GM19395 (cell line): ENCODE results near the gene MPO.

Source experiments
- ATAC-seq: cut with Tn5 transposase; IDR thresholded peaks from one replicate; pipeline ENCODE4 v1.9.1; 2021; ENCODE audit warnings: mild to moderate bottlenecking, moderate library complexity; ENCODE audit not compliant: unreplicated experiment

Gene MPO

DNA sequence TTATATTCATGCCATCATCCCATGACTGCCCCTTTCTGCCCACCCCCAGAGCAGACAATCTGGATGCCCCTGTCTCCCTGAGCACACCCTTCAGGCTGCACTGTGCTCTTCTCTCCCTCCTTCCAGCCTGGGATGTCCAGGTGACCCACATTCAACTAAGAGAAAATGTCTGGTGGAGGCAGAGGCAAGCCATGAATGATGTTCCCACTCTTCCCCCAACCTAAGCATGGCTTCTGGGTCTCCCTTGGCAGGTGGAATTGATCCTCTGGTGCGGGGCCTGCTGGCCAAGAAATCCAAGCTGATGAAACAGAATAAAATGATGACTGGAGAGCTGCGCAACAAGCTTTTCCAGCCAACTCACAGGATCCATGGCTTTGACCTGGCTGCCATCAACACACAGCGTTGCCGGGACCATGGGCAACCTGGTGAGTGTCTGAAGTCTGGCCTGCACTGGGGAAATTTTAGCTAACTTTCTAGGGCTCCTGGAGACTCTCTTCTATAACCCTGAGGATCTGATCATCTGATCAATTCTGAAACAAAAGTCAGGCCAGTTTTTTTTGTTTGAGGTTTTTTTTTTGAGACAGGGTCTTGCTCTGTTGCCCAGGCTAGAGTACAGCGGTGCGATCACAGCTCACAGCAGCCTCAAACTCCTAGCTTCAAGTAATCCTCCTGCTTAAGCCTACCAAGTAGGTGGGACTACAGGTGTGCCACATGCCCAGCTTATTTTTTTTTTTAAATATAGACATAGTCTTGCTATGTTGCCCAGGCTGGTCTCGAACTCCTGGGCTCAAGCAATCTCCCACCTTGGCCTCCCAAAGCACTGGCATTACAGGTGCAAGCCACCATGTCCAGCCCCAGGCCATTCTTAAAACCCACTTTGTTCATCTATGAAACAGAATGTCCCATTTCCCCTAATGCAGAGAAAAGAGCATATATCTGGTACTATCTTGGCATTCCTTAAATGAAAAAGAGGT, 14.5 kb downstream of the MPO start:
- no peak for ATAC-seq

GRCh38 chr17:58265271-58265670, 15.5 kb downstream of the MPO start:
- no peak for ATAC-seq

DNA sequence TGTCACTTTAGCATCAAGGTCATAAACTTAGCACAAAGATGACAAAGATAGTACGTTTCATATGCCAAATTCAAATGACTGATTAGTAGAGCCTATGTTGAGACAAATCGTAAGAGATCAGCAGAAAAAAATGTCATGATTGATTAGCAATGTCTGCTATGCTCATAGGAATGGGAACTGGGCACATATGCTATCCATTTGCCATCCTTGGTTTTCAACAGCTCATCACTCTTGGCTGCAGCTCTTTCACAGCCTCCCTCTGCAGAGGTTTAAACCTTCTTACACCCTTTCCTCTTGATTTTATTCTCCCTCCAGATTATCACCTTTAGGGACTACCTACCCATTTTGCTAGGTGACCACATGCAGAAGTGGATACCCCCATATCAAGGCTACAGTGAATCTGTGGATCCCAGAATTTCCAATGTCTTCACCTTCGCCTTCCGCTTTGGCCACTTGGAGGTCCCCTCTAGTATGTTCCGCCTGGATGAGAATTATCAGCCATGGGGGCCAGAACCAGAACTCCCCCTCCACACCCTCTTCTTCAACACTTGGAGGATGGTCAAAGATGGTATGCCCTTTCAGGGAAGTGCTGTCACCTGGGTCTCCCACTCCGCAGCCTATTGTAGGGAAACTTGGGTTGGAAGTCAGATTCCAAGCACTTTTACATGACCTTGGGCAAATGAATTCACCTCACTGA, 16.2 kb downstream of the MPO start:
- no peak for ATAC-seq

- ATAC-seq: no peak
These were observed 17.0 kb downstream of the MPO start for GRCh38 chr17:58263773-58264172.

- no peak for ATAC-seq
These were observed 18.6 kb downstream of the MPO start for GRCh38 chr17:58262149-58262548.

- no peak for ATAC-seq
These were observed 25.9 kb downstream of the MPO start for GRCh38 chr17:58254803-58255202.

GRCh38 chr17:58253082-58253481, 27.7 kb downstream of the MPO start:
- ATAC-seq: no peak

DNA sequence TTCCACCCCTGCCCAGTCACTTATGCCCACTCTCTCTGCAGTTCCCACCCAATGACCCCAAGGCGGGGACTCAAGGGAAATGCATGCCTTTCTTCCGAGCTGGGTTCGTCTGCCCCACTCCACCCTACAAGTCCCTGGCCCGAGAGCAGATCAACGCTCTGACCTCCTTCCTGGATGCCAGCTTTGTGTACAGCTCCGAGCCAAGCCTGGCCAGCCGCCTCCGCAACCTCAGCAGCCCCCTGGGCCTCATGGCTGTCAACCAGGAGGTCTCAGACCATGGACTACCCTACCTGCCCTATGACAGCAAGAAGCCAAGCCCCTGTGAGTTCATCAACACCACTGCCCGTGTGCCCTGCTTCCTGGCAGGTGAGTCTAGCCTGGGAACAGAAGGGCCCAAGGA, 28.6 kb downstream of the MPO start:
- no peak for ATAC-seq

- ATAC-seq: no peak
These were observed 30.3 kb downstream of the MPO start for GRCh38 chr17:58250344-58251011.

DNA sequence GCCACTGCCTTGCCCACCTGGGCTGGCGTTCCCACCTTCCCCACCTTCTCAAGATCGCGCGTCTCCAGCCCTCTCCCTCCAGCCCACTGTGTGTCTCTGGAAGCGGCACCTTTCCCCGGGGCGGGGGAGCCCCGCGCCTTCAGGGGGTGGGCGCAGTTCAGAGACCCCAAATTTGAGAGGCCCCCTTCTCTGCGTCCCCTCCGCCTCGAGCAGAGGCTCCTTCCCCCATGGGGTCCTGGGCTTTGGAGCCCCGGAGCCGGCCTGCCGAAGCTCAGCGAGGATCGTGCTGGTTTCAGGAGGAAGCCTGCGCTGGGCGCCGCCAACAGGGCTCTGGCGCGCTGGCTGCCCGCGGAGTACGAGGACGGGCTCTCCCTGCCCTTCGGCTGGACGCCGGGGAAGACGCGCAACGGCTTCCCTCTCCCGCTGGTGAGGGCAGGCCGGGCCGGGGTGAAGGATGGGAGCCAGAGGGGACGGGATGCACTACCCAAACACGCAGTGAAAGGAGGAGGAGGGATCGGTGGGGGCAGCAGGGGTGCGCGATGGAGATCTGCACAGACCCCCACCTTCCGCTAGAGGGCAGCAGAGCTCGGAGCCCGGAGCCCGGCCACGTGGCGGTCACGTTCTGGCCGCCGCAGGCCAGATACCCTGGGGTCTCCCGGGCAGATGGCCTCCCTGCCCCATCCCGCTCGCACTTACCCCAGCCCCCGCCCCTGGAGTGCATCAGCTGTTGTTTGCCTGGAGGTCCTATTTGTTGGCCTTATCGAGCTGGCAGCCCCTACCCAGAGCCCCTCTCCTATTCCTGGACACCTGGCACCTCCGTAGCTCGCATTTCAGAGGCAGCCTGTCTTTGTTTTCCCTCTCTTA, 31.2 kb downstream of the MPO start:
- ATAC-seq: no peak

GRCh38 chr17:58248955-58249269, 31.8 kb downstream of the MPO start:
- no peak for ATAC-seq

DNA sequence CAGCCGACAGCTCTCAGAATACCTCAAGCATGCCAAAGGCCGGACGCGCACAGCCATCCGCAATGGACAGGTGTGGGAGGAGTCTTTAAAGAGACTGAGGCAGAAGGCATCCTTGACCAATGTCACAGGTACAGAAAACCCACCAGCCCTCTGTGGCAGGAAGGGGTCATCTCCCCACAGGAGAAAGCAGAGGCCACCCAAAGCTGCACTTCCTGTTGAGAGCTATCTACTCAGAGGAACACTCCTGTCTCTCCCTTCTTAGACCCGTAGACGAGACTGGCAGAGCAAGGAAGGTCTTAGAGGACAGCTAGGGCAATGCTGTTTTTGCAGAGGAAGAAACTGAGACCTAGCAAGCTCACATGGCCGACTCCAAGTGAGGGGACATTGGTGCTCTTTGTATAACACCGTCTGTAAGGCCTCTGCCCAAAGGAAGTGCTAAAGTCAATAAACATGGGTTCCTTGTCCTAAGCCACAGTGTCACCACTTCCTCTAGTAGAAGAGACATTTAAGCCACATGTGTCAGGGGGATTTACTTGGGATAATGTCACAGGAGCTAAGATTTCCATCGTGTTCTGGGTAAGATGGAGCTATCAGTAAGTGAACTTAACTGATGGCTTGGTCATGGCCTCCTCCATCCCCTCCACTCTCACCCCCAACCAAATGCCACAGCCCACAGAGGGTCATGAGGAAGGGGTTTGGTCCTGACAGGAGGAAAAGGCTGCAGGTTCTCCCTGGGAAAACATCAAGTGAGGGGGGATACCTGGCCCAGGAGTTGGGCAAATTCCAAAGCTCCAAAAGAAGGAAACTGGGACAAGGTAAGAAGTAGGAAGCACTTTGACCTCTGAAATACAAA, 33.0 kb downstream of the MPO start:
- ATAC-seq: no peak

GRCh38 chr17:58246781-58247180, 34.0 kb downstream of the MPO start:
- no peak for ATAC-seq

DNA sequence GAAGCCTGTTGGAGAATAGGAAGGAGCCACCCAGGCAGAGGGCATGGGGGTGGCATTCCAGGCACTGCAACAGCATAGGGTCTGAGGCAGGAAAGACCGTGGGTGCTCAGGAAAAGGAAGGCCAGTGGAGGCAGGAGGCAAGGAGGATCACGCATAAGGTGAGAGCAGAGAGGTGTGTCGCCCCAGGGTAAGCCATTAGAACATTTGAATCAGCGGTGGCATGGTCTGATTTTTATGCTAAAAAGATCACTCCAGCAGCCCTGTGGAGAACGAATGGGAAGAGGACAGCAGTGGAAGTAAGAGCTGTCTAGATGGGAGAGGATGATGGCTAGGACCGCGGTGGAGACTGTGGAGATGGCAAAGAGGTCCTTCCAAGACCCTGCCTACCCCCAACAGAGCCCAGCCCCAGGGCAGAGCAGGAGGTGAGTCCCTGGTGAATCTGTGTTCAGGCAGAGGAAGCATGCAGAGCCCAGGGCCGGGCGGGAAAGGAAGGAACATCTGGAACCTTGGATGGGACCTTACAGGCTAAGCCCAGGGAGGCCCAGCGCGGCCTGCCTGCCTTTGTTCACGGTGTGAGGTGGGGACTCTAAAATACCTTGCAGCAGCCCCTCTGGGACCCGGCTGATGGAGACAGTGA, 34.5 kb downstream of the MPO start:
- ATAC-seq: no peak

- no peak for ATAC-seq
These were observed 35.2 kb downstream of the MPO start for GRCh38 chr17:58245428-58246103.

GRCh38 chr17:58244963-58245362, 35.8 kb downstream of the MPO start:
- ATAC-seq: no peak

DNA sequence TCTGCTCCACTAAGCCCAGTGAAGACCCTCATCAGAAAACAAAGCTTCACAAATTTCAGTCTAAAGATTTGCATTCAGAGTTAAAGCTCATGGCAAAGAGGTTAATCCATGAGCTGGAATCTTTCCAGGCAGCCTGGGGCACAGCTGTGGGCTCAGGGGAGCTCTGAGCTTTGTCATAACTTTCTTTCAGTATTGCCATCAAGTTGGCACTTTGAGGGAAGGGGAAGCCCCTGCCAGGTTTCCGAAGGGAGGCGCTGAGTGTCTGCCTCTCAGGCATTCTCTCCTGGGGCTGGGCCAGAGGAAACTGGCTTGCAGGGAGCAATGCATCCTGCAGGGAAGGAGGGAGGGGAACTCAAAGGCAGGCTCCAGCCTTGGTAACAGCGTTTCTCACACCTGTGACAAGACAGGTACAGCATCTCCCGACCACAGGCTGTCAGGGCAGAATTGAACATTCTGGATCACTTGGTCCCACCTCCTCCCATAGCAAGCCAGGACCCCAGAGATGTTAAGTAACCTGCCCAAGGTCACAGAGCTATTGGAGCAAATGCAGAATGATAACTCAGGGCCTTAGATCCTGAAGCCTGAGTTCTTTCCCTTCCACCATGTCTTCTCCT, 38.5 kb downstream of the MPO start:
- ATAC-seq: no peak

DNA sequence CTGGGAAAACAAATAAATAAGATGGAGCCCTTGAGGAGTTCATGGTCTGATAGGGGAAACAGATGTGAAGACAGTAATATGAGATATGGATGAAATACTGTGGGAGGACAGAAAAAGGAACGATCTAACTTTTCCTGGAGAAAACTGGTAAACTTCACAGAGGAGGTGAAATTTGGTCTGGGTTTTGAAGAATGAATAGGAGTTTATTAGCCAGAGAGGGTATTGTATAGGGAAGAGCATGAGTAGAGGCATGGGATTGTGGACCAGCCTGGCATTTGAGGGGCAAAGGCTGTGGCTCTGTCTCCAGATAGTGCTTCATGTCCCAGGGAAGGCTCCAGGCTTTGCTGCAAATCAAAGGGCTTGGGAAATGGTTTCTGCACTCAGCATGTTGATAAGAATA, 40.7 kb downstream of the MPO start:
- no peak for ATAC-seq
